GM12878 (cell line): ENCODE data around the gene PCDHA12. TPM values are rescaled to one million over a fixed set of nuclear protein-coding genes. Genes with fewer than 3 reads are reported as not detected.
A peak's percentile ranks its signal among the peaks of the same experiment; 100 is the strongest.

Source experiments
- ATAC-seq: fragments of 200-7000 bp; cut with Tn5 transposase; 3 replicates; pipeline ENCODE4 v1.9.1; 2020; ENCODE audit warnings: mild to moderate bottlenecking, moderate library complexity
- BruUV-seq: library from RNA; stranded (reverse); fragments of 400-500 nt; replicated peaks from 2 replicates; lab custom pipeline; 2021; lab: Mats Ljungman, UMichigan
- CTCF ChIA-PET: fragments of 300-600 bp; sonication (Branson Sonifier 250); formaldehyde crosslinking; extraction: SDS; loops from one replicate; lab custom pipeline; 2021; ENCODE audit warnings: inconsistent platforms; lab: Yijun Ruan, JAX
- POLR2A ChIA-PET: fragments of 350-600 bp; formaldehyde crosslinking; extraction: SDS; loops from one replicate; lab custom pipeline; 2021; ENCODE audit warnings: inconsistent platforms; lab: Charles Lee
- RAD21 ChIA-PET: fragments of 300-600 bp; sonication (Branson Sonifier 250); formaldehyde crosslinking; loops from one replicate; lab custom pipeline; 2023; ENCODE audit warnings: antibody characterized with exemption; ENCODE audit not compliant: unreplicated experiment; lab: Charles Lee
- SMC1A ChIA-PET: fragments of 300-600 bp; sonication (Branson Sonifier 250); formaldehyde crosslinking; loops from one replicate; lab custom pipeline; 2023; ENCODE audit not compliant: unreplicated experiment, uncharacterized antibody; lab: Charles Lee
- DNase-seq: peaks from one replicate; pipeline ENCODE4 v3.0.0-alpha.2; 2011; ENCODE audit warnings: low read depth, low spot score
- FAIRE-seq: peaks from 3 replicates; lab custom pipeline; 2011; peaks lifted over from hg19 to GRCh38; lab: Jason Lieb, UNC
- H2AFZ ChIP-seq: 2 replicates; pipeline ENCODE4 v1.6.0; 2011; ENCODE audit warnings: low read depth, low read length, control low read depth; ENCODE audit not compliant: control insufficient read depth
- H3K27ac ChIP-seq: 2 replicates; pipeline ENCODE4 v1.5.1; 2011; ENCODE audit warnings: control low read depth; ENCODE audit not compliant: control insufficient read depth, insufficient read depth
- H3K27me3 ChIP-seq, 2 experiments: replicated peaks in 1 of 2; 2 replicates each; pipeline versions ENCODE4 v1.6.0 to v1.6.1; 2011; ENCODE audit warnings: low read length in 1 of 2; ENCODE audit not compliant: control insufficient read depth in 2 of 2, insufficient read depth in 2 of 2
- H3K36me3 ChIP-seq, 2 experiments: 2 replicates each; pipeline ENCODE4 v1.5.1; 2011; ENCODE audit warnings: low read length in 1 of 2; ENCODE audit not compliant: control insufficient read depth in 2 of 2, insufficient read depth in 2 of 2
- H3K4me1 ChIP-seq: 2 replicates; pipeline ENCODE4 v1.6.1; 2011; ENCODE audit warnings: mild to moderate bottlenecking, low read length, moderate library complexity, mixed read lengths; ENCODE audit not compliant: control insufficient read depth, insufficient read depth
- H3K4me2 ChIP-seq: 2 replicates; pipeline ENCODE4 v1.6.0; 2011; ENCODE audit warnings: control low read depth; ENCODE audit not compliant: control insufficient read depth, insufficient read depth
- H3K4me3 ChIP-seq: fragments of 200-600 bp; sonication (generic); 2 replicates; pipeline ENCODE4 v1.5.1; 2016
- H3K79me2 ChIP-seq: 2 replicates; pipeline ENCODE4 v1.6.0; 2011; ENCODE audit warnings: low read length; ENCODE audit not compliant: control insufficient read depth, insufficient read depth
- H3K9ac ChIP-seq: 2 replicates; pipeline ENCODE4 v1.8.0; 2011; ENCODE audit warnings: low read length, control low read depth, mixed read lengths; ENCODE audit not compliant: control insufficient read depth, insufficient read depth
- H3K9me3 ChIP-seq: replicated peaks from 3 replicates; pipeline ENCODE4 v1.5.1; 2011; ENCODE audit warnings: mild to moderate bottlenecking, low read length; ENCODE audit not compliant: control insufficient read depth, insufficient read depth
- H4K20me1 ChIP-seq: 2 replicates; pipeline ENCODE4 v1.6.0; 2011; ENCODE audit not compliant: control insufficient read depth, insufficient read depth
- BCL11A ChIP-seq: IDR thresholded peaks from 2 replicates; pipeline ENCODE4 v1.6.1; 2011; ENCODE audit warnings: low read depth, low read length
- BRCA1 ChIP-seq: IDR thresholded peaks from 2 replicates; pipeline ENCODE4 v1.6.1; 2011; ENCODE audit warnings: low read depth, low read length, improper control_type of control experiment
- CTCF ChIP-seq, 3 experiments: IDR thresholded peaks in 2 of 3; conservative IDR thresholded peaks in 1 of 3; 2 replicates each; pipeline ENCODE4 v1.5.1; 2011; ENCODE audit warnings: low read depth in 3 of 3, low read length in 3 of 3, mild to moderate bottlenecking in 3 of 3, control low read depth in 2 of 3, moderate library complexity in 2 of 3, inconsistent platforms in 1 of 3, mixed read lengths in 1 of 3; ENCODE audit not compliant: control insufficient read depth in 2 of 3, insufficient read depth in 1 of 3; ENCODE audit errors: extremely low read depth in 1 of 3
- IRF4 ChIP-seq: IDR thresholded peaks from 2 replicates; pipeline ENCODE4 v1.6.1; 2011; ENCODE audit warnings: low read depth, low read length
- MYB ChIP-seq: fragments of 150-350 bp; IDR thresholded peaks from 2 replicates; pipeline ENCODE4 v1.6.1; 2014; ENCODE audit warnings: mild to moderate bottlenecking, low read depth, low read length, borderline replicate concordance
- NFIC ChIP-seq: IDR thresholded peaks from 2 replicates; pipeline ENCODE4 v1.6.1; 2012; ENCODE audit warnings: low read depth, mild to moderate bottlenecking, inconsistent platforms, low read length, moderate library complexity
- POU2F2 ChIP-seq: IDR thresholded peaks from 3 replicates; pipeline ENCODE4 v1.6.1; 2011; ENCODE audit warnings: low read depth, mild to moderate bottlenecking, low read length, borderline replicate concordance
- RAD51 ChIP-seq: fragments of 450-650 bp; IDR thresholded peaks from 2 replicates; pipeline ENCODE4 v1.6.1; 2016; ENCODE audit warnings: moderate library complexity, mild to moderate bottlenecking, inconsistent platforms
- SPI1 ChIP-seq: IDR thresholded peaks from 2 replicates; pipeline ENCODE4 v1.6.1; 2011; ENCODE audit warnings: low read depth, mild to moderate bottlenecking, low read length, moderate library complexity, borderline replicate concordance; ENCODE audit not compliant: insufficient read depth
- YBX1 ChIP-seq: fragments of 450-650 bp; IDR thresholded peaks from 2 replicates; pipeline ENCODE4 v1.6.1; 2016; ENCODE audit warnings: antibody characterized with exemption
- ZNF622 ChIP-seq: fragments of 450-650 bp; IDR thresholded peaks from 2 replicates; pipeline ENCODE4 v1.6.1; 2017; ENCODE audit warnings: mild to moderate bottlenecking, inconsistent platforms
- WGBS: methylation state at CpG from one replicate; pipeline ENCODE4 v1.1.6; 2016; ENCODE audit warnings: low lambda C conversion rate; ENCODE audit not compliant: insufficient replicate concordance, insufficient coverage; ENCODE audit errors: missing lambda C conversion rate; 5-methylcytosine and 5-hydroxymethylcytosine counted together
- in situ Hi-C: fragments of 300-500 bp; cut with MboI; formaldehyde crosslinking; loops from 9 replicates; pipeline ENCODE4 v1.14.3; 2018; ENCODE audit warnings: mixed read lengths
- intact Hi-C: fragments of 100-400 bp; cut with micrococcal nuclease; formaldehyde crosslinking; loops from one replicate; pipeline ENCODE4 v1.14.2; 2022; ENCODE audit not compliant: unreplicated experiment
- polyA plus RNA-seq, 11 experiments: library from polyadenylated mRNA; depleted of rRNA in 4 of 11; unstranded in 6 of 11; stranded (reverse) in 5 of 11; fragments of >200 nt; fragmentation: Nextera tagmentation in 4 of 11; fragmentation: Illumina TruSeq in 1 of 11; extraction: Ambion mirVana in 4 of 11; extraction: Trizol in 1 of 11; gene quantifications; 1 replicate in 1 of 11; 2 replicates in 10 of 11; pipeline versions ENCODE4 v1.2.1 to v1.2.3, GENCODE V29; 2011 to 2016; ENCODE audit warnings: inconsistent platforms in 2 of 11, missing spikeins in 2 of 11, low read depth in 1 of 11
- total RNA-seq, 4 experiments: library from RNA; depleted of rRNA in 3 of 4; stranded (reverse); fragments of >200 nt in 3 of 4; fragmentation: Illumina TruSeq in 1 of 4; extraction: Trizol in 1 of 4; gene quantifications; 2 replicates each; pipeline versions ENCODE4 v1.2.1 to v1.2.3, GENCODE V29; 2013 to 2021

The PCDHA12 gene
- total and polyA plus RNA-seq, 10 of the 15 experiments (the other 5 are each of a cell fraction or from before 2014, with no cell fraction given), result not detected

DNA sequence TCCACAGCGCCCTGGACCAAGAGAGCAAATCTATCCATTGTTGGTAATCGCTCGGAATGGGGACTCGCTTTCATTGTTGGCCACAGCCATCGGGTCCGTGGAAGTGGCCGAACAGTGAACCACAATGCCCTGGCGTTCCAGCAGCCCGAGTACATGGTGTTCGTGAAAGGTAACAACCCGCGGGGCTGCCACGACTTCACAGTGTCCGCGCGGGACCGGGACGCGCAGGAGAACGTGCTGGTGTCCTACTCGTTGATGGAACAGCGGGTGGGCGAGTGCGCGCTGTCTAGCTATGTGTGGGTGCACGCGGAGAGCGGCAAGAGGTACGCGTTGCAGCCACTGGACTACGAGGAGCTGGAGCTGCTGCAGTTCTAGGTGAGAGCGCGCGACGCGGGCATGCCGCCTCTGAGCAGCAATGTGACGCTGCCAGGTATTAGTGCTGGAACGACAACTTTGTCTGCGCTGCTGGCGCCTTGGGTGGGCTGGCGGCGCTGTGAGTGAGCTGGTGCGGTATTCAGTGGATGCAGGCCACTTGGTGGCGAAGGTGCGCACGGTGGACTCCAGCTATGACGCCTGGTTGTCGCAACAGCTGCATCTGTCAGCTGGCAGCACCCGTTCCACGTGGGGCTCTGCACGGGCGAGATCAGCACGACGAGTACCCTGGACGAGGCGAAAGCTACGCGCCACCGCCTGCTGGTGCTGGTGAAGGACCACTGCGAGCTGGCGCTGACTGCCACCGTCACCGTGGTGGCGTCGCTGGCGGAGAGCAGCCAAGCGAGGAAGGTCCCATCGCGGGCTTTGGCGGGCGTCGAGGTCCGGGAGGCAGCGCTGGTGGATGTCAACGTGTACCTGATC is 12.4 kb upstream of the PCDHA12 start (continued):
- TF ChIP-seq NFIC, result no peak
- TF ChIP-seq YBX1, result no peak
- TF ChIP-seq POU2F2, result no peak
- TF ChIP-seq RAD51, result no peak
- TF ChIP-seq BRCA1, result no peak
- TF ChIP-seq MYB, result no peak
- no peak for TF ChIP-seq BCL11A

- no peak for DNase-seq
- RAD21 ChIA-PET, result no interaction called here
- Histone ChIP-seq H3K4me2 (no peak within 1 kb of the TSS), H3K9me3 (no peaks in the 10 kb centered on the region; the same call in 1 of the 3 replicates), H3K4me1 (no peaks in the 10 kb centered on the region), H3K36me3 (no peaks in the 10 kb centered on the region), H3K9ac (no peak within 1 kb of the TSS), H3K4me3 (no peak within 1 kb of the TSS), H3K27ac (no peak within 1 kb of the TSS), H2AFZ (no peak within 1 kb of the TSS), H4K20me1 (no peaks in the 10 kb centered on the region), H3K27me3 (no peaks in the 10 kb centered on the region), H3K79me2 (no peaks in the 10 kb centered on the region)
- SMC1A ChIA-PET, result no interaction called here
- WGBS, result 59% methylated on average over 37 of the region's 41 CpGs
- ATAC-seq, result no peak
- no peak for FAIRE-seq
- TF ChIP-seq CTCF (IDR thresholded peaks at IDR 0.05 in 2 of 3, conservative IDR thresholded peaks at IDR 0.05 in 1 of 3; ENCODE audit: control insufficient read depth in 2 of 3, extremely low read depth in 1 of 3, insufficient read depth in 1 of 3, low read depth in 3 of 3, low read length in 3 of 3) (peak in 1 of 3 experiments; percentile 13; a peak in 1 of 6 replicates), IRF4 (no peak), ZNF622 (no peak), SPI1 (no peak)
- intact Hi-C loops (no loop called here), in situ Hi-C loops (no loop called here)
- BruUV-seq, result no TSS peak
- POLR2A ChIA-PET, result no interaction called here
- CTCF ChIA-PET, result interaction anchor here (0.6 to 0.9 kb wide), 3 partner anchors 8 to 680 kb away, joined by 3 to 4 read pairs (median 4); no protein-coding TSS in a partner anchor
Measured at GRCh38 chr5:140868721-140869554, 6.2 kb upstream of the PCDHA12 start, which contains the start of gene PCDHA11. Gene PCDHA11, plus strand, starts transcription at chr5:140868957. Its CDS starts 147 bp downstream, at chr5:140869104.
